ENCODE results near the gene ASB2.

GRCh38 chr14:93952829-93953228 lies 23.5 kb downstream of the ASB2 start:
- no peak for TF ChIP-seq CTCF (conservative IDR thresholded peaks at IDR 0.05; ENCODE audit: low read depth, low read length)
- TF ChIP-seq EZH2 (IDR thresholded peaks at IDR 0.05; ENCODE audit: borderline replicate concordance, low read depth, low read length, poor library complexity, severe bottlenecking), result no peak

Data from A673 (cell line).